HFFc6 (cell line): Measurements from ENCODE around the gene NAP1L2. TPM values are rescaled to one million over a fixed set of nuclear protein-coding genes. Genes with fewer than 3 reads are reported as not detected.

Experiments used
- DNase-seq: peaks from one replicate; pipeline ENCODE4 v3.0.0-alpha.2; 2018
- H3K27ac Mint-ChIP-seq: 2 replicates; pipeline ENCODE4 v1.8.0; 2020; ENCODE audit warnings: mild to moderate bottlenecking, mixed read lengths
- H3K27me3 Mint-ChIP-seq: 2 replicates; pipeline ENCODE4 v1.8.0; 2021; ENCODE audit warnings: mild to moderate bottlenecking, moderate library complexity, mixed read lengths; ENCODE audit not compliant: insufficient read depth
- H3K36me3 Mint-ChIP-seq: 2 replicates; pipeline ENCODE4 v1.8.0; 2021; ENCODE audit warnings: low read depth, mixed read lengths
- H3K4me1 Mint-ChIP-seq: 2 replicates; pipeline ENCODE4 v1.8.0; 2020; ENCODE audit warnings: low read depth, mixed read lengths
- H3K4me3 Mint-ChIP-seq: 2 replicates; pipeline ENCODE4 v1.8.0; 2020; ENCODE audit warnings: mild to moderate bottlenecking, moderate library complexity, mixed read lengths
- H3K9me3 Mint-ChIP-seq: 2 replicates; pipeline ENCODE4 v1.8.0; 2020; ENCODE audit warnings: mild to moderate bottlenecking, mixed read lengths
- long read RNA-seq: library from polyadenylated mRNA; unstranded; transcript quantifications from one replicate; pipeline ENCODE4 v2.0.0, GENCODE V29; 2019
- total RNA-seq, 6 experiments: library from RNA; stranded (reverse); fragmentation: NEBNext Ultra II Directional; extraction: Animal tissue kit (Norgen Biotek cat#: 25700); gene quantifications; 2 replicates in 1 of 6; 3 replicates in 5 of 6; pipeline ENCODE4 v1.2.3, GENCODE V29; 2021
- TF ChIP-seq, protein P1 (sequence below): fragments of 200-600 bp; sonication (generic); IDR thresholded peaks from 2 replicates; pipeline ENCODE4 v1.5.0; 2021; ENCODE audit warnings: antibody characterized with exemption, mild to moderate bottlenecking

The NAP1L2 gene, protein sequence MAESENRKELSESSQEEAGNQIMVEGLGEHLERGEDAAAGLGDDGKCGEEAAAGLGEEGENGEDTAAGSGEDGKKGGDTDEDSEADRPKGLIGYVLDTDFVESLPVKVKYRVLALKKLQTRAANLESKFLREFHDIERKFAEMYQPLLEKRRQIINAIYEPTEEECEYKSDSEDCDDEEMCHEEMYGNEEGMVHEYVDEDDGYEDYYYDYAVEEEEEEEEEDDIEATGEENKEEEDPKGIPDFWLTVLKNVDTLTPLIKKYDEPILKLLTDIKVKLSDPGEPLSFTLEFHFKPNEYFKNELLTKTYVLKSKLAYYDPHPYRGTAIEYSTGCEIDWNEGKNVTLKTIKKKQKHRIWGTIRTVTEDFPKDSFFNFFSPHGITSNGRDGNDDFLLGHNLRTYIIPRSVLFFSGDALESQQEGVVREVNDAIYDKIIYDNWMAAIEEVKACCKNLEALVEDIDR
- under 1 TPM; 0.09 to 0.81 (median 0.26) TPM for total RNA-seq
- long read RNA-seq: 0 reads

DNA sequence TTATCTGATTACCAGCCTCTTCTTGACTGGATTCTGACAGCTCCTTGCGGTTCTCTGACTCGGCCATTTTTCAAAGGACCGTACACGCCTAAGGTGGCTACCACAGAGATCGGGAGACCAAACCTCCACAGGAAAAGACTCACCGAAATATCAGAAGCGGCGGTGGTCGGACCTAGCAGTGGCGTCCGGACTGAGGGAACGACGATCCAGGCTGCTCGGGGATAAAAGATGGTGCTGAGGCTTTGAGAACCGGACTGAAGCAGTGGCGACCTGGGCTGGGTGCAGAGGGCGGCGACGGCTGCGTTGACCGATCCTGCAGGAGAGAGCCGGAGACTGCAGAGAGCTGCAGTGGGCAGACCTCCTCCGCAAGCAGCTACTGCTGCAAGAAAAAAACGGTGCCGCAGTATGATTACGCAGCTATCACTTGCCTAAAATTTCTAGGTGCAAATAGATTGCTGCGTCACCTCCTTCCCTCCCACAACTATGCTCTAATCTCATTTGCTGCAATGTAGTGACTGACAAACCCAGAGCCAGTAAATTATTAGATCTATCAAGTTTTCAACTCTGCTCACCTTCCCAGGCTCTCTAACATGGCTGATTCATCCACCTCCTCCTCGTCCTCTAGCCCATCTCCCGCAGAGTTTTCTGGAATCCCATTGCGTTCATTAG is at the start of gene NAP1L2:
NAP1L2 (minus strand) TSS at position 426 of the 669 bp plus-strand sequence; CDS start at position 67, 359 bp downstream.
- Mint-ChIP-seq H3K9me3 (no peaks in the 10 kb centered on the region), H3K4me3 (peak within 1 kb of the TSS; percentile 85), H3K27me3 (peaks cover 2% of the 10 kb centered on the region; the same call in 1 of the 2 replicates), H3K27ac (peak within 1 kb of the TSS; percentile 19; the same call in 1 of the 2 replicates), H3K4me1 (no peaks in the 10 kb centered on the region; the same call in 1 of the 2 replicates), H3K36me3 (no peaks in the 10 kb centered on the region)
- DNase-seq: peak; percentile 19
- TF ChIP-seq, protein P1, sequence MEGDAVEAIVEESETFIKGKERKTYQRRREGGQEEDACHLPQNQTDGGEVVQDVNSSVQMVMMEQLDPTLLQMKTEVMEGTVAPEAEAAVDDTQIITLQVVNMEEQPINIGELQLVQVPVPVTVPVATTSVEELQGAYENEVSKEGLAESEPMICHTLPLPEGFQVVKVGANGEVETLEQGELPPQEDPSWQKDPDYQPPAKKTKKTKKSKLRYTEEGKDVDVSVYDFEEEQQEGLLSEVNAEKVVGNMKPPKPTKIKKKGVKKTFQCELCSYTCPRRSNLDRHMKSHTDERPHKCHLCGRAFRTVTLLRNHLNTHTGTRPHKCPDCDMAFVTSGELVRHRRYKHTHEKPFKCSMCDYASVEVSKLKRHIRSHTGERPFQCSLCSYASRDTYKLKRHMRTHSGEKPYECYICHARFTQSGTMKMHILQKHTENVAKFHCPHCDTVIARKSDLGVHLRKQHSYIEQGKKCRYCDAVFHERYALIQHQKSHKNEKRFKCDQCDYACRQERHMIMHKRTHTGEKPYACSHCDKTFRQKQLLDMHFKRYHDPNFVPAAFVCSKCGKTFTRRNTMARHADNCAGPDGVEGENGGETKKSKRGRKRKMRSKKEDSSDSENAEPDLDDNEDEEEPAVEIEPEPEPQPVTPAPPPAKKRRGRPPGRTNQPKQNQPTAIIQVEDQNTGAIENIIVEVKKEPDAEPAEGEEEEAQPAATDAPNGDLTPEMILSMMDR: no peak

DNA sequence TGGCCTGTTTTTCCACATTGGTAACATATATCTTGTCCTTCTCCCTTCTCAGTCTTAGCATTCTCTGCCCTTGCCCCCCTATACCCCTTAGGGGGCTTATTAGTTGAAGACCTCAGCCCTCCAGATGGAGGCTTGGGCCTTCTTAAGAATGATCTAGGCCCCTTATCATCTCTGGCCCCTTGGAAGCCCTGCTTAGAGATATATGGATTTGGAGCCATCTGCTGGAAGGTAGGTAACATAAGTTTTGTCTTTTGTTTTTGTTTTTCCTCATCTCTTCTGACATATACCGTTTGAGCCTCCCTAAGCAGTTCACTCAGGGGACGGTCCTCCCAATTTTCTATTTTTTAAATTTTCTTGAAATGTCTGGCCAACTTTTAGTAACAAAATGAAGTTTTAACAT is 48.3 kb upstream of the NAP1L2 start:
- Mint-ChIP-seq H3K9me3 (no peaks in the 10 kb centered on the region), H3K27ac (no peak overlapping the region), H3K4me3 (no peak overlapping the region), H3K4me1 (no peaks in the 10 kb centered on the region), H3K36me3 (no peaks in the 10 kb centered on the region), H3K27me3 (no peaks in the 10 kb centered on the region)
- TF ChIP-seq, protein P1: peak; percentile 19; the same call in 1 of the 2 replicates
- no peak for DNase-seq

DNA sequence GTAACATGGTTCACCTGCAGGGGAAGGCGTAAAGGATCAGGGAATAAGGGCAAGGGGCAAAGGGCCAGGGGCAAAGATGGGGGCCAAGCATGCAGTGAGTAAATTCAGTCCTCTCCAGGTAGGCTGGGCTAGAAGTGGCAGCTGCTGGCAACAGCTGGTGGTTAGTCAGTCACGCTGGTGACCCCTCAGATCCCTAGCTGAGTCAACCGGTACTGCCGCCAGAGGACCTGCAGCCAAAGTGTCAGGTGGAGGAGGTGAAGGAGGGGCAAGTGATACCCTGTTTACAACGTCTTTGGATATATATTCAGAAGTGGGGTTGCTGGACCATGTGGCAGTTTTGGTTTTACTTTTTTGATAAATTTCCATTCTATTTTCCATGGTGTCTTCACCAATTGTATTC is 24.6 kb upstream of the NAP1L2 start:
- no peak overlapping the region for H3K27ac Mint-ChIP-seq
- H3K27me3 Mint-ChIP-seq: peaks cover 2% of the 10 kb centered on the region; the same call in 1 of the 2 replicates
- no peaks in the 10 kb centered on the region for H3K4me1 Mint-ChIP-seq
- no peak for DNase-seq
- no peak overlapping the region for H3K4me3 Mint-ChIP-seq
- TF ChIP-seq, protein P1: no peak
- H3K36me3 Mint-ChIP-seq: no peaks in the 10 kb centered on the region
- peaks cover 5% of the 10 kb centered on the region; the same call in 1 of the 2 replicates for H3K9me3 Mint-ChIP-seq

DNA sequence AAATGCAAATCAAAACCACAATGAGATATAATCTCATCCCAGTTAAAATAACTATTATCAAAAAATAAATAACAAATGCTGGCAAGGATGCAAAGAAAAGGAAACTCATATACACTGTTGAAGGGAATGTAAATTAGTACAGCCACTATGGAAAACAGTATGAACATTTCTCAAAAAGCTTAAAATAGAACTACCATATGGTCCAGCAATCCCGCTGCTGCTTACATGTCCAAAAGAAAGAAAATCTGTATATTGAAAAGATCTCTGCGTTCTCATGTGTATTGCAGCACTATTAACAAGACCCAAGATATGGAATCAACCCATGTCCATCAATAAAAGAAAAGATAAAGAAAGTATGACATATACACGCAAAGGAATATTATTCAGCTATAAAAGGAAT is 3.0 kb upstream of the NAP1L2 start:
- TF ChIP-seq, protein P1: no peak
- H3K27me3 Mint-ChIP-seq: peaks cover 2% of the 10 kb centered on the region; the same call in 1 of the 2 replicates
- H3K36me3 Mint-ChIP-seq: no peaks in the 10 kb centered on the region
- peaks cover 6% of the 10 kb centered on the region; the same call in 1 of the 2 replicates for H3K9me3 Mint-ChIP-seq
- H3K4me3 Mint-ChIP-seq: no peak overlapping the region
- DNase-seq: no peak
- H3K4me1 Mint-ChIP-seq: no peaks in the 10 kb centered on the region; the same call in 1 of the 2 replicates
- no peak overlapping the region for H3K27ac Mint-ChIP-seq

DNA sequence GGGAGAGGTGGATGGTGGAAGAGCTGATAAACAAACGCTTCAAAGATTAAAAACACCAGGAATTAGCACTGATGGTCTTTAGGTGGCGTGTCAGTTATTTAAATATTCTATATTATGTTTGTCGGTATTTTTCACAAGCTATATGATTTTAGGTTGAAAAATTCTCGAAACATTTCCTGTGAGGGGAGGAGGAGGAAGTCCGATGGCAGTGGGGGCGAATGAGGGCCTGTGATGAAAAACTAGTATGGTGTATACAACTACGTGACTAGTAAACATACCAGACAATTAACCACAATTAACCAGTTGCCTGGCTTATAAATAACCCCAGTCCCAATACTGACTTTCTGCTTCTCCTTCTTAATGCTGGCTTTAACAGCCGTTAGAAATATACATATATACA is 595 bp upstream of the NAP1L2 start:
- Mint-ChIP-seq H3K27me3 (peaks cover 2% of the 10 kb centered on the region; the same call in 1 of the 2 replicates), H3K36me3 (no peaks in the 10 kb centered on the region), H3K27ac (no peak overlapping the region), H3K9me3 (no peaks in the 10 kb centered on the region), H3K4me1 (no peaks in the 10 kb centered on the region; the same call in 1 of the 2 replicates), H3K4me3 (peak overlapping the region; percentile 85)
- no peak for DNase-seq
- TF ChIP-seq, protein P1: no peak
